ENCODE measurements around the gene SPATA9. TPM values are rescaled to one million over a fixed set of nuclear protein-coding genes. Genes with fewer than 3 reads are reported as not detected.

SPATA9 gene, protein sequence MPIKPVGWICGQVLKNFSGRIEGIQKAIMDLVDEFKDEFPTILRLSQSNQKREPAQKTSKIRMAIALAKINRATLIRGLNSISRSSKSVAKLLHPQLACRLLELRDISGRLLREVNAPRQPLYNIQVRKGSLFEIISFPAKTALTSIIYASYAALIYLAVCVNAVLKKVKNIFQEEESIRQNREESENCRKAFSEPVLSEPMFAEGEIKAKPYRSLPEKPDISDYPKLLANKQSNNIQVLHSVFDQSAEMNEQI
- total RNA-seq, result 1.4 and 1.7 TPM in 2 replicates
- 1.1 TPM for polyA plus RNA-seq (2012)

DNA sequence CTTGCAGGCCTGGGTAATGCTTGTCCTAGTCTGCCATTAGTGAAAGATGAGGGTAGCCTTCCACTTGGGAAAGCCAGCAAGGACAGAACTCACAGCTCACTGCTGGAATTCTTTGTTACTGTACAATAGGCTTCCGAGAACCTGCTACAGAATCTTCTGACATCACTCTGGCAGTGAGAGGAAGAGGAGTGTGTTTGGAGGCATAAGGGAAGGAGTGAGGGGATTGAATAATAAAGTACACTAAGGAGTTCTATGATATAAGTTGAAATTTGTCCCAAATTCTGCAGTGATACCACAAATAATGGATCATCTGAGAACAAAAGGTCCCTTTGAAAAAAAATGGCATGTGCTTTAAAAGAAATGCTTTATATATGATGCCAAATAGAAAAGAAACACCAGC lies at the start of gene SPATA9:
Gene SPATA9, minus strand, starts transcription at position 101 of the 400 bp plus-strand sequence. CDS start 137 bp downstream, outside the sequence.
- no peak for DNase-seq (ENCODE audit: low read depth)

DNA sequence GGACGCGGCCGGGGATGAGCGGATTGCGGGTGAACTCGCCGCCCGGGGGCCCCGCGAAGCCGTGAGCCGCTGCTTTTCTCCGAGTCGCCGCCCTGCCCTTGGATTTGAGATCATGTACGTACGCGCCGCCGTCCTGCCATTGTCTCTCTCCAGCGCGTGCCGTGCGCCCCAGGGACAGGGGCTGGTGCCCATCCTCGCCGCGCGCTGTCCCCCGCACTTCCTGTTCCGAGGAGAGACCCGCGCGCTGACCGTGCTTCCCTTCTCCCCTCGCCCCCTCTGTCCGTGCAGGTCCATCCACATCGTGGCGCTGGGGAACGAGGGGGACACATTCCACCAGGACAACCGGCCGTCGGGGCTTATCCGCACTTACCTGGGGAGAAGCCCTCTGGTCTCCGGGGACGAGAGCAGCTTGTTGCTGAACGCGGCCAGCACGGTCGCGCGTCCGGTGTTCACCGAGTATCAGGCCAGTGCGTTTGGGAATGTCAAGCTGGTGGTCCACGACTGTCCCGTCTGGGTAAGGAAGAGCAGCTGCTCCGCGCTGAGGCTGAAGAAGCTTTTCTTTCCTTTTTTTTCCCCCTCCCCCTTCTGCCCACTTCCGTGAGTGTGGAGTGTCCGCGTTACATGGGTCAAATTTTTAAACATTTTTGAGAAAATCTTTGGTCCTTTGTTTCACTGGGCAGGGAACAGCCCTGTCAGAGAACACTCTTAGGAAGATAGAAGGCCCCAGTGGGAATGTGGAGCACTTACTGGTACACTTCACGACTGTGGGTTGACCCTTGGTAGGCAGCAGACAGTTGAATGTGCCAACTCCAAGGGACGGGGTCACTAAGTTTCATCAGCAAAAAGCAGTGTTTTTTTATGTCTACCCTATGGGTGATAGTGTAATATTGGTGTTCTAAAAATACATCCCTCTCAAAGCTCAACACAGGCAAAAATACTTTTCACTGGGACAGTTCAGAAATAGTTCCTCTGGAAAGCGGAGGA lies 49.1 kb upstream of the SPATA9 start:
- DNase-seq (ENCODE audit: low read depth), result peak; percentile 75

DNA sequence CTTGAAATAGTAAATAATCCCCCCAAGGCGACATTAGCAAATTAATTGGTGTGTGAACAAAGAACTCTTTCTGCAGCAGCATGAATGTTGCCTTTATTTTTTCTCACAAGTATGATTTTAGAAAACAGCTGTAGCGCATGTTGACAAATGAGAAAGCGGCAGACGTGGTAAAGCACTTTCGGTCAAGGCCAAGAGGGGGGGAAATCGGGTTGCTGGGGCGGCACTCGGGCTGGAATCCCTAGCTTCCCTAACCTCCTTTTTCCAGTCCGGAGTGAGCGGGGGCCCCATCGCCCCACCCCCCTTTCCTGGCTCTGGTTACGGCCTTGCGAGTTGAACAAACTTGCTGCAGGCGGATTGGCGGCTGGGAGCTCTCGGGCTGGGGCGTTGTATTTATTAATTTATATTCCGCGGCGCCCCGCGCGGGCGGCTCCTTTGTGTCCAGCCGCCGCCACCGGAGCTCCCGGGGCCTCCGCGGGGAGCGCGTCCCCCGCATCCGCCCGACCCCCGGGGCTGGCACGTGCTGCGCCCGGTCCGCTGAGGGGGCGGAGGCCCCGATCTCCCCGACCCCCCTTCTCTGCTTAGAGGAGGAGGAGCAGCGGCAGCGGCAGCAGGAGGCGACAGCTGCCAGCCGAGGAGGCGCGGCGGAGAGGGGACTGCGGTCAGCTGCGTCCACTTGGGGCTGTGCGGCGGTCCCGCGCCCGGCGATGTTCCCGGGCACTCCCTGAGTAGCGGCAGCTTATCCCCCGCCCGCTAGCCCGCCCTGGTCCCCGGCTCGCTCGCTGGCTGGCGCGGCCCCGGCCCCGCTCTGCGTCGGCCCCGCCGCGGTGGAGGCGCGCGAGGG lies 48.2 kb upstream of the SPATA9 start, which contains the start of gene RHOBTB3:
Gene RHOBTB3, plus strand, starts transcription at position 607 of the 841 bp plus-strand sequence. CDS start 347 bp downstream, outside the sequence.
- peak; percentile 98 for DNase-seq (ENCODE audit: low read depth)

DNA sequence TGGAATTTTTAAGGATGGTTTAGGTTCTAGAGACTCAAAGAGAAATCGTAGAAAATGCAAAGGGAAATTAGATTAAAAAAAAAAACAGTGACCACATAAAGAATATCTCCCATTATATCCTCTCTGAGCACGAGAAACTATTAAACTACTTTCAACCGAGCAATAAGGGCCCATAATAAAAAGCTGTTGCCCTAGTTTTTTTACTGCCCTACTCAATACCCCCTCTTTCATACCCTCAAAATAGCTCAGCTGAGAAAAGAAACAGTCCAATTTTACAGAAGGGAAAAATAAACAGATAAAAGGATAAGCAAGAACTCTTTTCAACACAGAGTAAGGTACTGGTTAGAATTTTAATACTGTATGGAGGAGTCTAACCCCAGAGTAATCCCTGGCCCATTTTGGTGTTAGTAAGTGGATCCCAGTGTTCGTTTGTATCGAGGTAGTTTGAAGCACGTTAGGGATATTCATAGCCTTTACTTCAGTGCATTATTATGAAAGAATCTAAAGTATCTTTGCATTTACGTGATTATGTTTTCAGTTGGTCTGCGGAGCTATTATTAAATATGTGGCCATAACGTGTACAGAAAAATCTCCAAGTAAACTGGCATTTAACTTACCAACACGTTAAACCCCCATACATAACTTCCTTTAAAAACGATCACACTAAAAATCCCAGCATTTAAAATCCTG lies 47.4 kb upstream of the SPATA9 start:
- DNase-seq (ENCODE audit: low read depth), result peak; percentile 55

DNA sequence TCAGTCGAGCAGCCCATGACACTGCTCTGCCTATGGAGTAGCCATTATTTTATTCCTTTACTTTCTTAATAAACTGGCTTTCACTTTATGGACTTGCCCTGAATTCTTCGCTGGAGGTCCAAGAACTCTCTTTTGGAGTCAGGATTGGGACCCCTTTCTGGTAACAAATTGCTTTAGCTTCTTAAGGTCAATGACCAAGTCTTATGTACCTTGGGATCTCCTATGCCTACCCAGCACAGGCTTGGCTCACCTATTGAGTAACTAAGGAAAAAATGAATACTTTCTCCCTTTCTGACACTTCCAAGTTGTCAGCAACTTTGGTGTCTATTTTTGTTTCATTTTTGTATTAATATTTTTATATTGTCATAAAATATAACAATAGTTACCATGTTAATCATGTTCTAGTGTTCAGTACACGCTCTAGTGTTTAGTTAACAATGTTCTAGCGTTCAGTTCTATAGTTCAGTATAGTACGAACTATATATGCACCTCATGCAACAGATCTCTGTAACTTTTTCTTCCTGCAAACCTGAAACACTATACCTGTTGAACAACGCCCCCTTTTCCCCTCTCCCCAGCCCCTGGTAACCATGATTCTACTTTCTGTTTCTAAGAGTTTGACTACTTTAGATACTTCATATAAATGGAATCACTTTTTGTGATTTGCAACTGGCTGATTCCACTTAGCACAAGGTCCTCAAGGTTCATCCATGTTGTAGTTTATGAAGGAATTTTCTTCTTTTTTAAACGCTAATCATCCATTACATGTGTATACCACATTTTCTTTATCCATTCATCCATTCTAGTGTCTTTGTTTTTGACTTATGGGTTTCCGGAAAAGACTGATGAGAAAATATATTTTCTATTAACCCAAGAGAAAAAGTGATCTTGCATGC lies 46.6 kb upstream of the SPATA9 start:
- DNase-seq (ENCODE audit: low read depth), result peak; percentile 31

DNA sequence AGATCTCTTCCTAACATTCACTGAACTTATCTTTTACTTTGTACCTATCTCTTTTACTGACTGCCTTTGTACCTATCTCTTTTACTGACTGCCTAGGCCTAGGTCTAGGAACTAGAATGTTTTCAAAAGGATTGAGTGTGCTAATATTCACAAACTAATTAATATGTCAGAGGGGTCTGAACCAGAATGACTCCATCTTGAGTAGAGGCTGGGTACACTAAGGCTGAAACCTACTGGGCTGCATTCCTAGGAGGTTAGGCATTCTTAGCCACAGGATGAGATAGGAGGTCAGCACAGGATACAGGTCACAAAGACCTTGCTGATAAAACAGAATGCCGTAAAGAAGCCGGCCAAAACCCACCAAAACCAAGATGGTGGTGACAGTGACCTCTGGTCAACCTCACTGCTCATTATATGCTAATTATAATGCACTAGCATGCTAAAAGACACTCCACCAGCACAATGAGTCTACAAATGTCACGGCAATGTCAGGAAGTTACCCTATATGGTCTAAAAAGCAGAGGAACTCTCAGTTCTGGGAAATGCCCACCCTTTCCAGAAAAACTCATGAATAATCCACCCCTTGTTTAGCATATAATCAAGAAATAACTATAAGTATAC lies 45.8 kb upstream of the SPATA9 start:
- DNase-seq (ENCODE audit: low read depth), result peak; percentile 73

DNA sequence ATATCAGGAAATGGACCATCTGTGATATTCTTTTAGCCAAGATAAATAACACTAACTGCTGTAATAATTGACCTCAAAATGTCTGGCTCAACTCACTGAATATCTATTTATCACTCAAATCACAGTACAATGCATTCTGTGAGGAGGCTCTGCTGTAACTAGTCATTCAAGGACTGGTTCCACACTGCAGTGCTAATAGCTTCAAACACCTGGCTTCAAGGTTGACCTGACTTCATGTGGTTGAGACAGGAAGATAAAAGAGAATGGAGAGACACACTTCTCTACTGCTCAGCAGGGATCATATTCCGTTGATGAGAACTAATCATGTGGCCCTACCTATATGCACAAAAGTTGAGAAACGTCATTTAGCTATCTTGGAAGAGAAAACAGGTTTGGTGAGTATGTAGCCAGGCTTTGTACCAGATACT lies 45.0 kb upstream of the SPATA9 start:
- DNase-seq (ENCODE audit: low read depth), result no peak

DNA sequence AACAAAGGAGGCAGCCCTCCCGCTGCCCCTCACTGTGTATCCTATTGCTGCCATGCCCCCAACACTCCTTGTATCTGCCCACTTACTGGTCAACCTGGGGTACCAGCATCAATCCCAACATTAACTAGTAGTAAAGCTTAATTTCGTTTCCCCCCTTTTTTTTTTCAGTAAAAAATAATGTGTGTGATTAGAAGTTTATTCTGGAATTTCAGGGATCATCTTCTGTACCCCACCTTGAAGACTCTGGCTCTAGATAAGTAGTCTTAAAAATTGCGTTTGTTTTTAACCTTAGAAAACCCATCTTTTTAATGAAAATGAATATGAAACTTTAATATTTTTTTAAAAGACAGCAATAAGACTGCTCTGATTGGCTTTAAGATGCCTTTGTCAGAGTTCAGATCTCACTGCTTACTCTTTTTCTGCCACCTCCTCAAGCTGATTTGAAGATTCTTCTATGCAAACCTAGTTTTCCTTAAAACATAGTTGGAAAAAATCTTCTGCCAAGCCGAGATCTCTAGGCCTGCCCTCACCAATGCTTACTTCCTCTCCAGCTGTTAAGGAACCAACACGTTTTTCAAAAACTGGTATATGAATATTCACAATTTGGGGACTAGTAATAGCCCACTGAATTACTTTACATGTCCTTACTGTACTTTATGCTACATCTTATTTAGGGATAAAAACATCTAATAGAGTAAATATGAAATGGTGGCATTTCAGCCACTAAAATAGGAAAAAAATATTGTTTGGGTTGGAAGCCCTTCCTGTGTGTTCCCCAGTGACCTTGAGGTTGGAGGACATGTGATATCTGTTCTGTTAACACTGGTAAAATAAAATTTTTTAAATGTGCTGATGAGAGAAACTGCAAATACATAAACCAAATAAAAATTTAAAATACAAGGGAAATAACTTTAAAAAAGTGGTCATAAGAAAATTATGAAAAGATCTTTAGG lies 44.3 kb upstream of the SPATA9 start:
- peak; percentile 38 for DNase-seq (ENCODE audit: low read depth)

DNA sequence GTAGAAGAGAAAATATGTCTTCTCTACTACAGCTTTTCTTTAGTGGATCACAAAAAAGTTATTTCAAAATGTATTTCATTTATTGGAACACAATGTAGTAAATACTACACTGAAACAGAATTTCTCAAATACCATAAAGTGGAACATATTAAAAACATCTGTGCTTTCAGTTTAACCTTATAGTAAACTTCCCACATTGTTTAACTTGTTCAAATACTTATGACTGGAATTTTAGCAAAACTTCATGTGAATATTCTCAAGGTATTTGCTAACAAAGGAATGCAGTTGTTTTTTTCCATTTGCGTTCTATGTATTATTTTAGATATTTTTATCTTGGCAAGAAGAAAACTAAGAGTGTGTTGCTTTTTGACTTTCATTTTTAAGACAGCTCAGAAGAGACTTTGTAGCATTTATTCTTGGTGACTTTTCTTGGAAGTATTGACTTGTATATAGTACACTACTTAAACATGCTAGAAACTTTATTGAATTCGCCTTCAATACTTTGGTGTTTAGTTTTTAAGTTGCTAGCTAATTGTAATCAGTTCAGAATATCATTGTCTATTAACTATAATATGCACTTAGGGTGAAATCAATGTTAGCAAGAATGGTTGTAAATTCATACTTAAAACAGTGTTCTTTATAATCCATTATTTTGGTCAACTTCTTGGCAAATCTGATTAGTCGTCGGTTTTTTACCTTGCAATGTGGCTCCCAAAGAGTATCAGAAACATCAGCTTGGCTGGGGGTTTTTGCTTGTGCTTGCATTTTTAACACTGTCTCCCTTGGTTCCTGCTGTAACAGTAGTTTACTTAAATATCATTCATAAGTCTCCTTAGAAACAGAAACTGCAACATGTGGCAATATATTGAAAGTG lies 43.4 kb upstream of the SPATA9 start:
- peak; percentile 31 for DNase-seq (ENCODE audit: low read depth)

DNA sequence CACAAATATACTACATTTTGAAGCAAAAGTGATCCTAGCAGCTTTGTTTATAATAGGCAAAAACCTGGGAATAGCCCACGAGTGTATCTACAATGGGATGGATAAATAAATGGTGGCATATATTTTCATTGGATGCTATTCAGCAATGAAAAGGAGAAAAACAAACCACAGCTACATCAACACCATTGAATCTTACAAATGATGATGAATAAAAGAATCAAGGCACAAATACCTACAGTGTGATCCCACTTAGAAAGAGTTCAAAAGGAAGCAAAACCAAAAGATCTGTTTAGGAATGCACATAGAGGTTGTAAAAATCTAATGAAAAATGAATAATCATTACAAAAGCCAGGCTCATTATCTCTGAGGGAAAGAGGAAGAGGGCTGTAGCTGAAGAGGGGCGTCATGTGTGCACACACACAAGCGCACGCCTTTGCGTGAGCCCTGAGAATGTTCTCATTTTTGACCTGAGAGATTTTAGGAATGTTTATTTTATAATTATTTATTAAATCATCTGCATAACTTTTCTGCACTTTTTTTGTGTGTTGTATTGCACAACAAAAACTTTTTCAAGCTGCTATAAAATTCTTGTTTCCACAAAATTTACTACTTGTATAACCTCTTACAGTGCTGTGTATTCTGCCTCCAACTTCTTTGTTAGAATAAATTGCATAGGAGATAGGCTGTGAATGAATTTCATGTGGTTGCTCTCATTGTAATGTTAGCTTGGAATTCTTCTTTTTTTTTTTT lies 42.5 kb upstream of the SPATA9 start:
- DNase-seq (ENCODE audit: low read depth), result no peak

DNA sequence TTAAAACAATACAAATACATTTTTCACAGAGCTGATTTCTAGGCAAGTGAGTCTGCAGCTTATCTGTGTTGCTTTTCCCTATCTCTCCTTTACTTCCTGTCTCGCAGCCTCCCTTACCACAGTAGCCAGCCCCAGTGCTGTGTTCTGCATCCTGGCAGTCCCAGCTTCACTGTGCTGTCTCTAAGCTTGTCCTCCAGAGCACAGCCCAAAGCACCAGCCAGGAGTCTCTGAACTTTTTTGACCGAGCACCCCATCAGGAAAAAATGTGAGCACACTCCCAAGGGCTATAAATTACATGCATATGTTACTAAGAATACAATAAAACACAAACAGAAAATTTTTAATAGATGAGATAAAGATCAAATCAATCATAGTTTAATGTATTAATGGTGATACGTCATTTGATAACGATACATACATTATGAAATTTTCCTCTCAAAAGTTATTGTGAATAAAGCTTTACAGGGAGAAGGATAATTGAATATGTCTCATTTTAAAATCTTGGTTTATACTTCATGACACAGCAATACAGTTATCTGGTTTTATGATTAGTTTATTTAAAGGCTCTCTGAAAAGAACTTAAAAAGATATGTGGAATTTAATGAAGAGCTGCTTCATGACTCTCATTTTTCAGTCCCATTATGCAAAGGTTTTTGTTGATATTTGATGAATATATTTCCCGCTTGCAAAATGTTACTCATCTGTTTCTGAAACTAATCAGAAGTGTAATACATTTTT lies 41.0 kb upstream of the SPATA9 start:
- DNase-seq (ENCODE audit: low read depth), result no peak

DNA sequence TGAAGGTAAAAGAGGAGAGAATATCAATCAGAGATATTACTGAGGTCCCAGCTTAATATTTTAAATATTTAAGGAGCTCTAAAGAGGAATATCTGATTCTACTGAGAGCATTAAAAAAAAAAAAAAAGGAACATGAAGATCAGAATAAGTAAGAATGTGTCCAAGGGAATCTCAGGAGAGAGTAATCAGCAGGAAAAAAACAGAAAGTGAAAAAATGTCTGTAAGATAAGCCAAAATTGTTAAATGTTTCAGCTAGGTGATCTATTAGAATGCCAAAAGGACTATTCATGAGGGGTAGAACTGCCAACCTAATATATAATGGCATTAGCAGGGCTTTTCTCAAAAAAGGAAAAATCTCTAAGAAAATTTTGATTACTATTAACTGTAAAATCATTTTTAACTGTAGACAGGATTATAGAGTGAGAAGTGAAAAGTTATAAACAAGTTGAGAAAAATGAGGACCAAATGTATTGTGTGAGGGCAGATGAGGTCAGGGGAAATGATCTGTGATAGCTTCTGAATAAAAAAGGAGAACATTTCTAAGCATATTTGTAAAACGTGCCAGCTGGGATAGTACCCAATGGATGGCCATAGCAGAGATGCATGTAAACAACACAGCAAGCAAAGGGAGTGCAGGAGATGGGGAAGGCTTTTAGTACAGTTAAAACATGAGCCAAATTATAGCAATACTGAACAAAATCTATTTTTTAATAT lies 38.9 kb upstream of the SPATA9 start:
- no peak for DNase-seq (ENCODE audit: low read depth)

DNA sequence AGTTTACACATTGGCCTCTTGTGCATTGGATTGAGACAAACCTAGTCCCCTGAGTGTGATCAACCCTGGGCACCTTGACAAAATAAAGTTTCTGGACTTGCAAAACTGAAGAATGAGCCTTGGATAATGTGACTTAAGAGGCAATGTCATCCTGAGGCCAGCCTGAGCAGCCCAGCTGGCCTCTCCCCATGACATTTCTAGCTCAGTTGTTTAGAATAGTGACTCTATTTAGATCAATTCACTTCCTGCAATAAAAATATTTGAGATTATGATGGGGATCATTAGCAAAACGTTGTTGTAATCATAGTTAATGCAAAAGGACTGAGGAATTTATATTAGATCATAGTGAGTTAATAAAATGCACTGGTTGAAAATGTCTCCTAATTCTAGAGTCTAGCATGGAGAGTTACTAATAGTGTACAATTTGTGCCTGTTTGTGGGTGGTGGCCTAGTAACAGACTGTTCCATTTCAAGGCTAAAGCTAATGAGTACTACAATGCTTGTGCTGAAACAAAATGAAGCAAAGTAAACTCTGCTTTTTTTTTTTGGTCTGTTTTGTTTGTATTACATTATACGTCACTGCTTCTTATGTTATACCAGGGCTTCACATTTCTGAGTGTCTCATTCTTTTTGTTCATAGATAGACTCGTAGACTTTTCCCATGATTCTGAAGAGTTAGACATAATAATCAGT lies 37.4 kb upstream of the SPATA9 start:
- DNase-seq (ENCODE audit: low read depth), result no peak

DNA sequence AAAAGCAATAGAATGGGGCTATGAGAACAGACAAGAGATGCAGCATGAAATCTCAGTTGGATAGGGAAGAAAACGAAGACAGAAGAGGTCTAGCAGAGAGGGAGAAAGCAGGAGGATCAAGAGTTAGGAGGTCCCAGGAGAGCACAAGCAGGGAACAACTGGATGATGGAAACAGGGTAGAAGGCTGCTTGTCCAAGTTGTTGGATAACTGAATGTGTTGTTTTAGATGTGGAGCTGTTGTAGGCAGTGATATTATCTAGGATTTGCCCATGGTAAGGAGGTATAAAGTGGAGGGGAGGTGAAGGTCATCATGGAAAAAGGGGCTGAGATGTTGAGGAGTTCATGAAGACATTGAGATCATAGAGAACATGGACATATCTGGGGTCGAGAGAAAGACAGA lies 35.9 kb upstream of the SPATA9 start:
- DNase-seq (ENCODE audit: low read depth), result no peak
